ENCODE results near the gene FOXP3.

FOXP3 gene

DNA sequence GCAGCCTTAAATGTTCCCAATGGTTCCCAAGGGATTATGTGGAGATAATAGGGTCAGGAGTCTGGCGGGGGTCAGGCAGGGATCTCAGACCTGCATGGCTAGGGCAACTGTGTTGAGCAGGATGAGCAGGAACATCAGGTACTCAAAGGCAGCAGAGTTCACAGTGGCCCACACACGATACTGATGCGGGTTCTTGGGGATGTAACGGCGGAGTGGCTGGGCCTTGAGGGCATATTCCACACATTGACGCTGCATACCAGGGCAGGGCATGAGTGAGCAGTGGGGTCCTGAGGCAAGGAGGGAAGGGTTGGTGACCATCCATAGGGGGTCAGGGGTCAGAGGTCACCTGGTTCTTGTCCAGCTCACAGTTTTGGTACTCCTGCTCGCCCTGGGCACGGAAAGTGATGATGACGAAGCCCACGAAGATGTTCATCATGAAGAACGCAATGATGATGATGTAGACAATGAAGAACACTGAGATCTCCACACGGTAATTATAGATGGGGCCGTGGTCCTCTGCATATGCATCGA is 49.4 kb downstream of the FOXP3 start:
- DNase-seq (ENCODE audit: low read depth in 2 of 2), result no peak

DNA sequence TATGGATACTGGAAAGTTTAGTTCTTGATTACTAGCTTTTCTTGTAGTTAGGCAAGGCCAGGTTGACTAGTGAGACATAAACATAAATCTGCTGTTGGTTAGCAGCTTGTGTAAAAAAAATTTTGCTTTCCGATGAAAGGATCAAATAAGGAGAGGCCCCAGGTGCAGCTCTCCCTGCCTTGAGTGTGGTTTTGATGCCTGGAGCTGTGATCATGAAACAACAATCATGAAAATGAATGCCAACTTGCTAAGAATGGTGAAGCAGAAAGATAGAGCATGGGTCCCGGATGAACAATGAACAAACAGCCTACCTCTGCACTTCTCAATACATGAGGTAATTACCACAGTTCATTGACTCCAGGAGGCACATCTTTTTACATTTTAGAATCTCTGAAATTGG is 50.1 kb downstream of the FOXP3 start:
- no peak for DNase-seq (ENCODE audit: low read depth in 2 of 2)

DNA sequence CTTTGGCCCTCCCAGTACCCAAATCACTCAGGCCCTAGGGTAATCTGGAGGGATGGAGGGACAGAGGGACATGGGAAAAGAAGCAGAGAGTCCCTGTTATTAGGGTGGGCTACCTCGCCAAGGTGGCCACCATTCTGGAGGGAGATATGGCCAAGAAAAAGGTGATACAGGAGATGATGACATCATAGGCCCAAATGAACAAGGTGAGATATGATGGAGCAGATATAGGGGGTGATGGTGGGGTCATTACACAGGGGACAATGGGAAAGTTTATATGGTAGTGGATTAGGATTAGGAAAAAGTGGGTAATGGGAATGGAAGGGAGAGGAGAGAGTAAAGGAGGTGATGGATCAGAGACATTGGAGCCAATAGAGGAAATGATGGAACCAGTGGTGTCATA is 51.6 kb downstream of the FOXP3 start:
- no peak for DNase-seq (ENCODE audit: low read depth in 2 of 2)

DNA sequence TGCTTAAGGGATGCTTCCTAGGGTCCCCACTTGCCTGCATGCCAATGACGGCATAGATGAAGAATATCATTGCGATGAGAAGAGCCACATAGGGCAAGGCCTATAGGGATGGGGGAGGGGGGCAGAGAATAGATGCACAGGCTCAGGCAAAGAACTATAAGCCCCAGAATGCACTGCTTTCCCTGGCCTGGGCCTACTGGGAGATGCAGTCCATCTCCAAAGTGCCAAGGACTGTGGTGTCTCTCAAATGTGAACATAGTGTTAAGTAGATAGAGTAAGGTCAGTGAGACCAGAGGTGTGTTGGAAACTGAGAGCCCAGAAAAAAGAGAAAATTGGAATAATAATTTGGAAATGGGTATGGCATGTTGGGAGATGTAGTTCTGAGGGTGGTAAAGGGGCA is 52.3 kb downstream of the FOXP3 start:
- no peak for DNase-seq (ENCODE audit: low read depth in 2 of 2)

DNA sequence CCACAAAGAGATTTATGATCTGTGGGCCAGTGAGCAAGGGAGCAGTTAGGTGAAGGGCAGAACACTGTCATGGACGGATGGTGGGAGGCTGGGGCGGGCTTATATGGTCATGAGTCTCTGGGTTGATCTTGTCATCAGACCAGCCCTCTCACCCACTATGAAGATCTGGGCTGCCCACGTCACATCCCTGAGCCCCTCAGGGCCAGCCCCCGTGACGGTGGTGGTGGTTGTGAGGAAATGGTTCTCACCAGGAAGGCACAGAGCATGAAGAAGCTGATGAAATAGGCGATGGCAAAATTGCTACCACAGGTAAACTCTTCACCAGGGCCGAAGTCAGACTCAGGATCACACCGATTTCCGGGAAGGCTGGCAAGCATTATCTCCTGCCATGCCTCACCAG is 53.4 kb downstream of the FOXP3 start:
- DNase-seq (ENCODE audit: low read depth in 2 of 2), result no peak

DNA sequence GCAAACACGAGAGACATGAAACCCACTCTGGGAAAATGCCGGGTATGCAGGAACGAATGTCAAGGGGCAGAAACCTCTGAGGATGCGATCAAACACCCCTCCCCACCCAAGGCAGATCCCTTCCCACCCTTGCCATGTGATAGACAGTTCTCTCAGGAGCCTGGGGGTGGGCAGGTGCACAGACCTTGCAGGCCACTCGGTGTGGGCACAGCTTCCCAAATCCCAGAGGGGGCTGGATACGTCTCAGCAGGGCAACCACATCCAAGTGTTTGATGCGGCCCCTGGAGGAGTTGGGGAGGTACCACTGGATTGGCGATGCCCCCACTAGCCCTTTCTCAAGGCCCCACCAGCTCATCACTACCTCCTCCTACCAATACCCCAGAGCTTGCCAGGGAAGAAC is 54.1 kb downstream of the FOXP3 start:
- DNase-seq (ENCODE audit: low read depth in 2 of 2), result no peak

DNA sequence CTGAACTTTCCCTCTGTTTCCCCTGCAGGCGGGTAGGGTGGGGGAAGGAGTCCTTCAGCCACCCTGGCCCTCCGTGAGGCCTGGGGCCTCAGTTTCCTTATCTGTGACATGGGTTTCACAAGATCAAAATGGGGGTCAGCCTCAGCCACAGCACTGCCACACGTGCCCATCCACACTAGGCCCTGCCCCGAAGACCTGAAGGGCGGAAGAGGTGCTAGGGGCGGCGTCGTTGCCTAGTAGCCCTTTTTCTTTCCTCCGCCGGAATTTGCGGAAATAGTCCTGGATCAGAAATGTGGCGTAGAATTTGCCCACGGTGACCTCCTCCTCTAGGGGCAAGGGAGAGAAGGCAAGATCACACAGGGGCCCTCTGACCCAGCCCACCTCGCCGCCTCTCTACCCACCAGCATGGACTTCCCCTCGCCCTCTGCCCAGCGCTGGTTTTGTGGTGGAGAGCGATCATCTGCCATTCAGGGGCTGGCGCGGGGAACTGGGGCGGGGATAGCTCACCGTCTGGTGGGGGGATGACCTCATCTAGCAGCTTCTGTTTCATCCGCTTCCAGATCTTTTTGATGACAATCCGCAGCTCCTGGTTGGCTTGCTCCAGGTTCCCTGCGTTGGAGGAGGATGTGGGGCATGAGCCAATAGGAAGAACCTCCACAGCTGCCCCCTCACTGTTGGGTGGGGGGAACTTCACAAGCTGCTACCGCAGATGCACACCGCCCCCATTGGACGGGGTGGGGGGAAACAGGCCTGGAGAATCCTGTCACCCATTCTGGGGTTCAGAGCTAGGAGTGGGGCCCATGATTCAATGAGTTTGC is 54.9 kb downstream of the FOXP3 start:
- DNase-seq (ENCODE audit: low read depth in 2 of 2), result no peak

DNA sequence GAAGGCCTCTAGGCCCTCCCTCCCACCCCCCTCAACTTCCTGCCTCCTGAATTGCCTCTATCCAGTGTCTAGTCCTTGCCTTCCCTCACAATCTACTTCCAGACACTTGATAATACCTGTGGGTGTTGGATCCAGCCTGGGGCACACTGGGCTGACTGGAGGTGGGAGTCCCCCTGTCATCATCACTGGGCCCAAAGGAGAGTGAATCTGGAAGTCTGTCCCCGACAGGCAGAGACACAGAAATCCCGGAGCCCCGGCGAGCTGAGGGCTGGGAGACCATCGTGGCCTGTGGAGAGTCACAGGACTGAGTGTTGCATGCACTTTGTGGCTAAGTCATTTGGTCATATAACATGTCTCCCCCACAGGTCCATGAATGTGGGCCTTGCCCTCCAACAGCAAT is 56.1 kb downstream of the FOXP3 start:
- no peak for DNase-seq (ENCODE audit: low read depth in 2 of 2)

DNA sequence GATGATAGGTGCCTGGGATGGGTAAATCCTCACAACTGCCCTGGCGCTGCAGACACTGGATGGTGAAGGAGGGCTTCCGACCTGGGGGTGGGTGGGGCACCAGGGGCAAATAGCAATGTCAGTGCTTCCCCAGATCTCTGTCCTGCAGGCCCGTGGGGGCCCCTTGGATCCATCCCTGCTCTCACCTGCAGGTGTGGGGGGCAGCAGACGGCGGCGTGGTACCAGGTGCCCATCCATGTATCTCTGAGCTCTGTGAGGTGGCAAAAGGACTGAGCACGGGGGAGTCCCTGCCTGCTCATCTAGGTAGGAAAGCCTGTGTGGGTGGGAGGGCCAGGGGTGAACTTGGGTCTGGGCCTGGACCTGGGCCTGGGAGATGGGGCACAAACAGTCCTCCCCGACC is 58.0 kb downstream of the FOXP3 start:
- DNase-seq (ENCODE audit: low read depth in 2 of 2), result no peak

DNA sequence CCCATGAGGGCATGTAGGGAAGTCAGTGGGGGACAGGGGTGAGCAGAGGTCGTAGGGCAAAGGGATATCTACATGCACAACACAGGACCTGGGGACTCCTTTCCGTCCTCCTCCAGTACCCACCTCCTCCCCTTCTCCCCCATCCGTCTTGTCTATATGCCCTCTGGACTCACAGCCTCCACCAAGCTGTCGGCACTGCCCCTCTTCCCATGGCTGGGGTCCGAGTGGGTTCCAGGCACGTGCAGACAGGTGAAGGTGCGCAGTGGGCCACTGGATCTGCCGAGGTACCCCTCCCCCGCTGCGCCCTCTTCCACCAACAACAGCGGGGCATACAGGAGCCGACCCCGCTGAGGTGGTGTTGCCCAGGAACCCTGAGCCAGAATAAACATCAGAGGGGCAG is 59.1 kb downstream of the FOXP3 start:
- no peak for DNase-seq (ENCODE audit: low read depth in 2 of 2)

DNA sequence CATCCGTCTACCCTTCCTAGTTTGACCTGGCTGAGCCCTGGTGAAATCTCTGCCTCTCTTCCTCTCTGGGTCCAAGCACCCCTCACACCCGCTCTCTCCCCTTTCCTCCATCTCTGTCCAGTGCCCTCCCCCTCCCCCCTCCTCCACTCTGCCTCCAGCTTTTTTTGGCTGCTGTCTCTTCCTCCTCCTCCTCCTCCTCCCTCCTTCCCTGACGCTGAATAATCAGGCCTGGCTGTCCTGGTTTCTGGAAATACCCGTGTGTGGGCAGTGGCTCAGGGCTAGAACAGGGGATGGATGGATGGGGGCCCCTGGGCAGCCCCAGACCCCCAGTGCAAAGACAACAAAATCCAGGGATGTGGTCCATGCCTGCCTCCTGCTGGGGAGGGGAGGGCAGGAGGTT is 59.8 kb downstream of the FOXP3 start:
- DNase-seq (ENCODE audit: low read depth in 2 of 2), result no peak

DNA sequence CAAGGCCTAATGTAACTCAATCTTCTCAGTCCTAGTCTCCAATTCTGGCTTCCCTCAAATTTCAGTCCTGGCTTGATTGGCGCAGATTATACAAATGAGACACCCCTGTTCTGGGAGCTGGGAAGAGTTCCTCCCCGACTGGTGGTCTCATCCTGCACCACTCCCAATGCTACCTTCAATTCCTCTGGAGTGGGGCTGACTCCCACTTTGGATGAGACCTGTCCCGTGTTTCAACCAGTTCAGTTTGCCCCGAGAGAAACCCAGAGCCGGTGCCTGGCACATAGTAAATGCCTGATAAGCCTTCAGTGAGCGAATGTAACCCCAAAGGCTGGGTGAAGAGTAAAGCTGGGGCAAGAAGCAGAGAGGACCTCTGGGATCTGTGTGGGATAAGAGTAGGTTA is 60.5 kb downstream of the FOXP3 start:
- no peak for DNase-seq (ENCODE audit: low read depth in 2 of 2)

DNA sequence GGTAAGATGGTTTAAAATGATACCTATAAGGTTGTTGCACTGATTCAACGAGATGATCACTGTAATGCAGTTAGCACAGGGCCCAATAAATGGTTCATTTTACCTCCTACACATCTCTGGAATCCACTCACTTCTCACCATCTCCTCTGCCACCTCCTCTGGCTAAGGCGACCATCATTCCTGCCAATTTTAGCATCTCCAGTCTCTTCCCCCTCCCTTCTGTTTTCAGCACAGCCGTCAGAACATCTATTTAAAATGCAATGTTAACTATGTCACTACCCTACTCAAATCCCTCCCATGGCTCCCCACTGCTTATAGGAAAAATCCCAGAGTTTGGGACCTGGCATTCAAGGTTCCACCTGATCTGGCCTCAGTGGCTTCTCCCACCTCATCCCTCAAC is 61.0 kb downstream of the FOXP3 start:
- no peak for DNase-seq (ENCODE audit: low read depth in 2 of 2)

DNA sequence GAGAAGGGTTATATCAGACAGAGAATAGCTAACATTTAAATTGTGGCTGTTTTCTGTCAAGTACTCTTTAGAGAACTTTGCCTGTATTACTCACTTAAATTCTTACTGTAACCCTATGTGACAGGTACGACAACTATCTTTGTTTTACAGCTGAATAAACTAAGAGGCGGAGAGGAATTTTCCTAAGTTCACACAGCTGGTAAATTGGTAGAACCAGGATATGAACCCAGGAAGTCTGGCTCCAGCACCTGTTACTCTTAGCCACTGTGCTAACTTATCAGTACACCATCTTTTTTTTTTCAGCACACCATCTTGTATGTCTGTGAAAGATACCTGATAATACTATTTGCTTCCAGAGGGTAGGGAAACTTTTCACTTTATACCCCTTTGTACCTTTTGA is 62.5 kb downstream of the FOXP3 start:
- DNase-seq (ENCODE audit: low read depth in 2 of 2), result no peak

Data from stimulated activated CD8-positive, alpha-beta memory T cell treated with anti-CD3 and anti-CD28 coated beads, Interleukin-15, amount 100 ng/mL, for 48 hours (primary cell).